ENCODE data around the gene CYTL1. TPM values are rescaled to one million over a fixed set of nuclear protein-coding genes. Genes with fewer than 3 reads are reported as not detected.
"Not testable (repeated sequence)": the region's sequence is repeated elsewhere in the genome, so short reads cannot be mapped to it uniquely, and the experiment has no call there.

The CYTL1 gene
- 41.8 and 46.0 TPM in 2 replicates for total RNA-seq

GRCh38 chr4:5019274-5019673 lies at the start of gene CYTL1:
TSS of gene CYTL1 (minus strand) at chr4:5019458. CDS start at chr4:5019445, 13 bp downstream.
- DNase-seq (ENCODE audit: low read depth in 2 of 2), result peak in 1 of 2 donors; percentile 44

GRCh38 chr4:5067908-5068307 lies 48.6 kb upstream of the CYTL1 start:
- no peak for DNase-seq (ENCODE audit: low read depth in 2 of 2)

DNA sequence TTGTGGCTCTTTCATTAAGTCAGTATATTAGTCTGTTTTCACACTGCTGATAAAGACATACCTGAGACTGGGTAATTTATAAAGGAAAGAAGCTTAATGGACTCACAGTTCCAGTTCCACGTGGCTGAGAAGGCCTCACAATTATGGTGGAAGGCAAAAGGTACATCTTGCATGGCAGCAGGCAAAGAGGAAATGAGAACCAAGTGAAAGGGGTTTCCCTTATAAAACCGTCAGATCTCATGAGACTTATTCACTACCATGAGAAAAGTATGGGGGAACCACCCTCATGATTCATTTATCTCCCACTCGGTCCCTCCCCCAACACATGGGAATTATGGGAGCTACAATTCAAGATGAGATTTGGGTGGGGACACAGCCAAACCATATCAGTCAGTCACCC lies 47.7 kb upstream of the CYTL1 start:
- not testable (repeated sequence) for DNase-seq (ENCODE audit: low read depth in 2 of 2)

GRCh38 chr4:5066101-5066500 lies 46.8 kb upstream of the CYTL1 start:
- no peak for DNase-seq (ENCODE audit: low read depth in 2 of 2)

DNA sequence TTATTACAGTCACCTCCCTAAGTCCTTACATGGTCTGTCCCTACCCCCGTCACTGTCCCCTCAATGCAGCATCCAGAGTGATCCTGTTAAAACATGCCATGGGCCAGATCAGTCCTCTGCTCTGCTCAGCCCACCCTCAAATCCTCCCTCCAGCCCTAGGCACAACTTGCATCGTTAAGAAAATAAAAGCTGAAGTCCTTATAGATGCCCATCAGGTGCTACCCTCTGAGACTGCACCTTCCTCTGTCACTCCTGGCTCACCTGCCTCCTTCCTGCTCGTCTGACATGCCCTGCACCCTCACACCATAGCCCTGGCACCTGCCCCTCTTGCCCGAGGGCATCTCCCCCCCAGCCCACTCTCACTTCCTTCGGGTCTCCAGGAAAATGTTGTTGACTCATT lies 36.2 kb upstream of the CYTL1 start:
- no peak for DNase-seq (ENCODE audit: low read depth in 2 of 2)

- no peak for DNase-seq (ENCODE audit: low read depth in 2 of 2)
Measured at GRCh38 chr4:5054532-5054931, 35.3 kb upstream of the CYTL1 start.

GRCh38 chr4:5052726-5053425 lies 33.6 kb upstream of the CYTL1 start:
- DNase-seq (ENCODE audit: low read depth in 2 of 2), result no peak

- peak in 1 of 2 donors; percentile 23 for DNase-seq (ENCODE audit: low read depth in 2 of 2)
Measured at GRCh38 chr4:5052204-5052702, 33.0 kb upstream of the CYTL1 start.

- peak; percentile 36 to 78 for DNase-seq (ENCODE audit: low read depth in 2 of 2)
Measured at GRCh38 chr4:5051278-5052203, 32.3 kb upstream of the CYTL1 start, which contains the start of gene STK32B. TSS of gene STK32B (plus strand) at chr4:5051480.

DNA sequence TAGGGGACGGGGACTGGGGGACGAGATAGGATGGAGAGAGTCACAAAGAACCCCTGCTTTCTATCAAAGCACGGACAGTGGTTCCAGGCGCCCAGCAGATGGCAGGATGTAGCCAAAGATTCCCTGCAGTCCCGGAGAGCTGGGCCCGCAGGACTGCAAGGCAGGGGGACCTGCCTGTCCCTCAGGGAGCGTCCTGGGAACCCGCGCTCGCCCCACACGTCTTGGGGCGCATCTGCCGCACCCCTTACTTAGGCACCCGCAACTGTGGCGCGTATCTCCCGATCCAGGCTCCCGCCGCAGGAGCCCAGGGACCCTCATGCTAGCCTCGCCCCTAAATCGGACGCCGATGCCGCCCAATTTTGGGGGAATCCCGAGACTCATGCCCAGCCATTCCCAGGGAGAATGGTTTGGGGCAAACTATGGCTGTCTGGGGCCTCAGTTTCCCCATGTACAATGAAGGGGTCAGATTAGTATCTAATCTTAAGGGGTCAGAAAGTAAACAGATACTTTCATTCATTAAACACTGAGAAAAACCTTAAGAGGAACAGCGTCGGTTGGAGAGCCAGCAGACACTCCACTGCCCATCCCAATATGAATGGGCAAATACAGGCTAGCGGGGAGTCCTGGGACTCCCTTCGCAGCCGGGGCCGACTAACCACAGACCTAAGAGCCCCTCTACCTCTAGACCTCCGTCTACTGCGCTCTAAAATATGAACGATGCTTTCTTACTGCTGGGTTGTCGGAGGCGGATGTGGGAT lies 31.4 kb upstream of the CYTL1 start:
- DNase-seq (ENCODE audit: low read depth in 2 of 2), result peak; percentile 79 to 90

DNA sequence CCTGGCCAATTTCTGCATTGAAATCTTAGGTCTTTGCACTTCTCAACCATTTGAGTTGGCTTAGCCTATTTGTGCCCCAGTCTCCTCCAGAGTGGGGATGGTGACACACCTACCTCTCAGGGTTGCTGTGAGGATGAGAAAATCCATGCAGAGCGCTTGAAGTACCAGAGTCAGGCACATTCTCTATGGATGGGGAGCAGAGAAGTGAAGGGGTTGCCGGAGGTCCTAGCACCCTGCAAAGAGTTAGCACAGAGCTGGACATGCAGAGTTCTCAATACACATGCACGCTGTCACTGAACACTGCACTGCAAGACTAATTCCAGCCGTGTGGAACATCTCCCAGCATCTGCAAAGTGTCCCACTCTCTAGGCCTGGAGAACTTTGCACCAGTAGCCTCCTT lies 29.5 kb upstream of the CYTL1 start:
- DNase-seq (ENCODE audit: low read depth in 2 of 2), result no peak

DNA sequence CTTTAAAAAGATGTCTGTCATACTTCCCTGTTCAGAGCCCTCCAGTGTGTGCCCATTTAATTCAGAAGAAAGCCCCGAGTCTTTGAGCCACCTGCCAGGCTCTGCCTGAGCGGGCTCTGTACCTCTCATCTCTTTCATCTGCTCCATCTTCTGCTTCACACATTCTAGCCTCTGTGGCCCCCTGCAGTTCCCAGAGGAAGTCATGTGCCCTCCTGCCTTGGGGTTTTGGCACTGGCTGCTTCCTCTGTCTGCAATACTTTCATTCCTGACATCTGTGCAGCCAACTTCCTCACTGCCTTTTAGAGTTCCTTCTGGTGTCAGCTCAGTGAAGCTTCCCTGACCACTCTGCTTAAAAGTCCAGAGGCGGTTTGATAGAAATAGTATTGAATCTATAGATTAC lies 25.8 kb upstream of the CYTL1 start:
- peak; percentile 69 to 81 for DNase-seq (ENCODE audit: low read depth in 2 of 2)

DNA sequence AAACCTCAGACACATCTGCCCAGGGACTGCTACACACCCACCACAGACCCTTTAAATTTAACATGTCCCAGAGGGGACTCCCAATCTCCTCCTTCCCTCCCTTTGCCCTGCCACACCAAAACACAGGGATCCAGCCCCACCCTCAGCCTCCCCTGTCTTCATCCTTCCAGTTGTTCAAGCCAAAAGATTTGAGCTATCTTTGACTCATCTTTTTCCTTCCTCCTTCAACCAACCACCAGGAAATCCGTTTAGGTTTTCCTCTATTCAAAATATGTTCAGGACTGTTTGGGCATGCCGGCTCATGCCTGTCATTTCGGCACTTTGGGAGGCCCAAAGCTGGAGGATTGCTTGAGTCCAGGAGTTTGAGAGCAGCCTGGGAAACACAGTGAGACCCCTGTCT lies 25.1 kb upstream of the CYTL1 start:
- no peak for DNase-seq (ENCODE audit: low read depth in 2 of 2)

DNA sequence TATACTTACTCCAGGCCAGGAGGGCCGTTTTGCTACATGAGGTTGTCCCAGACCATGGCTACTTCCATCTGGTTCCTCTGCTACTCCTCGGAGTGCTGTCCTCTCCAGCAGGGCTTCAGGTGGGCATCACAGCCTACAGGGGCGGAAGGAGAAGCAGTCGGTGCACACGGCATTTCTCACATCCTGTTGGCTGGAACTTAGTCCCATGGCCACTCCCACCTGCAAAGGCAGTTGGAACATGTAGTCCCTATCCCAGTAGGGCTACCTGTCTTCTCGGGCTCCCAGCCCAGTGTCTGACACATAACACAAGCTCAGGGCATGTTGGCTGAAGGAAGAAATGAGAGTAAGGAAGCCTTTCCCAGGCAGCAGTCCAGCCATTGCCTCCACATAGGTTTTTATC lies 24.3 kb upstream of the CYTL1 start:
- no peak for DNase-seq (ENCODE audit: low read depth in 2 of 2)

DNA sequence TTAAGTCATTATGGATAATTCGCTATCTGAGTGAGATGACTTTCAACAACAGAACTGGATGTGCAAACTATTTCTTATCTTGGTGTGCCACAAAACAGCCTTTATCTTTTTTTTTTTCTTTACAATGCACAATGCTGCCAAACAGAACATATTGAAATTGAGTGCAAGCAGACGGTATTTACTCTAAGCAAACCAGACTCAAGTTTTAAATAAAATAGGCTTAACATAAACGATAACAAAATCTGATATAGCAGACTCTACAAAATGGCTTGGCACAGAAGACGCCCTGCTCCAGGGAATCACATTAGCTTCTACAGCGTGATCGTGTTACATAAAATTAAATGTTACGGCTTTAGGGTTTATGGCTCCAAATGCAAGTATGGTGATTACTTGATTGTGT lies 22.4 kb upstream of the CYTL1 start:
- no peak for DNase-seq (ENCODE audit: low read depth in 2 of 2)

- no peak for DNase-seq (ENCODE audit: low read depth in 2 of 2)
Measured at GRCh38 chr4:5040856-5041620, 21.8 kb upstream of the CYTL1 start.

DNA sequence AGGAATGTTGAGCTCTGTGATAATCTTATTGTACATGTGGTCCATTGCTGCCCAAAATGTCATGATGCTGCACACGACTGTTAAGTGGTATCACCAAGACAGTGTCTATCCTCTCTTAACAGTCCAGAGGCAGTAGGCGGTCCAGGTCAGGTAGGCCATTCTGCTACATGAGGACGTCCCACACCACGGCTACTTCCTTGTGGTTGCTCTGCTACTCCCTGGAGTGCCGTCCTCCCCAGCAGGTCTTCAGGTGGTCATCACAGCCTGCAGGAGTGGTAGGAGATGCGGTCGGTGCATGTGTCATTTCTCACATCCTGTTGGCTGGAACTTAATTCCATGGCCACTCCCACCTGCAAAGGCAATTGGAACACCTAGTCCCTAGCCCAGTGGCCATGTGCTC lies 20.5 kb upstream of the CYTL1 start:
- no peak for DNase-seq (ENCODE audit: low read depth in 2 of 2)

- DNase-seq (ENCODE audit: low read depth in 2 of 2), result peak; percentile 71 to 82
Measured at GRCh38 chr4:5037553-5038551, 18.6 kb upstream of the CYTL1 start.

DNA sequence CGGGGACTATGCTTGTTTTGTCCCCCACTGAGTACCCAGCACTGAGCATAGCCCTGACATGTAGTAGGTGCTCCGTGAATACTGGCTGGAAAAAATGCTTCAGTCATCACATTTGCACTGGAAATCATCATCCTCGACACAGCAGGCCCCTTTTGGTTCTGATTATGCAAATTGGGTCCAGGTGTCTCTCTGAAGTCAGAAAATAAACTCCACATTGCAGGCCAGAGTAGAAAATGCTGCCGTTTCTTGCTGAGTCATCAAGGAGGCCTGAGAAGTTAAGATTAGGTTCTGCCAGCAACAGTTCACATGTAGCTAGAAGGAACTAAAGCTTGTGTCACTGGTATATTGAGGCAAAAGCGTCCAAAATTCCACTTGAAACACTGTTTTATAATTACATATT lies 17.0 kb upstream of the CYTL1 start:
- no peak for DNase-seq (ENCODE audit: low read depth in 2 of 2)

GRCh38 chr4:5034206-5034605 lies 14.9 kb upstream of the CYTL1 start:
- DNase-seq (ENCODE audit: low read depth in 2 of 2), result peak in 1 of 2 donors; percentile 40
